ENCODE data around the gene RPEL1.

RPEL1 gene

DNA sequence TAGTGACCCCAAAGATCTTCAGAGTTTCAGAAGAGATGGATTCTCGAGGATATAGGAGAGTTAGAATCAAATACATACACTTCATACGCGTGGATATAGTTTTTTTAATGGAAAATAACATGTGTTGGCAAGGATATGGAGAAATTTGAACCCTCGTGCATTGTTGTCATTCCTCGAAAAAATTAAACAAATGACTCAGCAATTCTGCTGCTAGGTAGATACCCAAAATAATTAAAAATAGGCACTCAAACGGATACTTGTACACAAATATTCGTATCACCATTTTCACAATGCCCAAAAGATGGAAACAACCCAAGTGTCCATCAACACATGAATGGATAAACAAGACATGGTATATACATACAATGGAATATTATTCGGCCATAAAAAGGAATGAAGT, 47.0 kb upstream of the RPEL1 start:
- H3K27ac ChIP-seq (replicated peaks): peak overlapping the region; percentile 89
- no peak for DNase-seq (ENCODE audit: low read depth in 1 of 2, low spot score in 1 of 2)
- TF ChIP-seq GABPA (IDR thresholded peaks at IDR 0.05; ENCODE audit: low read depth) (no peak), POLR2AphosphoS5 (IDR thresholded peaks at IDR 0.05; ENCODE audit: low read depth) (no peak), SPI1 (IDR thresholded peaks at IDR 0.05; ENCODE audit: borderline replicate concordance, low read depth) (no peak)
- TF ChIP-seq, protein P1, sequence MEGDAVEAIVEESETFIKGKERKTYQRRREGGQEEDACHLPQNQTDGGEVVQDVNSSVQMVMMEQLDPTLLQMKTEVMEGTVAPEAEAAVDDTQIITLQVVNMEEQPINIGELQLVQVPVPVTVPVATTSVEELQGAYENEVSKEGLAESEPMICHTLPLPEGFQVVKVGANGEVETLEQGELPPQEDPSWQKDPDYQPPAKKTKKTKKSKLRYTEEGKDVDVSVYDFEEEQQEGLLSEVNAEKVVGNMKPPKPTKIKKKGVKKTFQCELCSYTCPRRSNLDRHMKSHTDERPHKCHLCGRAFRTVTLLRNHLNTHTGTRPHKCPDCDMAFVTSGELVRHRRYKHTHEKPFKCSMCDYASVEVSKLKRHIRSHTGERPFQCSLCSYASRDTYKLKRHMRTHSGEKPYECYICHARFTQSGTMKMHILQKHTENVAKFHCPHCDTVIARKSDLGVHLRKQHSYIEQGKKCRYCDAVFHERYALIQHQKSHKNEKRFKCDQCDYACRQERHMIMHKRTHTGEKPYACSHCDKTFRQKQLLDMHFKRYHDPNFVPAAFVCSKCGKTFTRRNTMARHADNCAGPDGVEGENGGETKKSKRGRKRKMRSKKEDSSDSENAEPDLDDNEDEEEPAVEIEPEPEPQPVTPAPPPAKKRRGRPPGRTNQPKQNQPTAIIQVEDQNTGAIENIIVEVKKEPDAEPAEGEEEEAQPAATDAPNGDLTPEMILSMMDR (IDR thresholded peaks at IDR 0.05; ENCODE audit: insufficient read depth, low read length): no peak
- TF ChIP-seq, protein P2, sequence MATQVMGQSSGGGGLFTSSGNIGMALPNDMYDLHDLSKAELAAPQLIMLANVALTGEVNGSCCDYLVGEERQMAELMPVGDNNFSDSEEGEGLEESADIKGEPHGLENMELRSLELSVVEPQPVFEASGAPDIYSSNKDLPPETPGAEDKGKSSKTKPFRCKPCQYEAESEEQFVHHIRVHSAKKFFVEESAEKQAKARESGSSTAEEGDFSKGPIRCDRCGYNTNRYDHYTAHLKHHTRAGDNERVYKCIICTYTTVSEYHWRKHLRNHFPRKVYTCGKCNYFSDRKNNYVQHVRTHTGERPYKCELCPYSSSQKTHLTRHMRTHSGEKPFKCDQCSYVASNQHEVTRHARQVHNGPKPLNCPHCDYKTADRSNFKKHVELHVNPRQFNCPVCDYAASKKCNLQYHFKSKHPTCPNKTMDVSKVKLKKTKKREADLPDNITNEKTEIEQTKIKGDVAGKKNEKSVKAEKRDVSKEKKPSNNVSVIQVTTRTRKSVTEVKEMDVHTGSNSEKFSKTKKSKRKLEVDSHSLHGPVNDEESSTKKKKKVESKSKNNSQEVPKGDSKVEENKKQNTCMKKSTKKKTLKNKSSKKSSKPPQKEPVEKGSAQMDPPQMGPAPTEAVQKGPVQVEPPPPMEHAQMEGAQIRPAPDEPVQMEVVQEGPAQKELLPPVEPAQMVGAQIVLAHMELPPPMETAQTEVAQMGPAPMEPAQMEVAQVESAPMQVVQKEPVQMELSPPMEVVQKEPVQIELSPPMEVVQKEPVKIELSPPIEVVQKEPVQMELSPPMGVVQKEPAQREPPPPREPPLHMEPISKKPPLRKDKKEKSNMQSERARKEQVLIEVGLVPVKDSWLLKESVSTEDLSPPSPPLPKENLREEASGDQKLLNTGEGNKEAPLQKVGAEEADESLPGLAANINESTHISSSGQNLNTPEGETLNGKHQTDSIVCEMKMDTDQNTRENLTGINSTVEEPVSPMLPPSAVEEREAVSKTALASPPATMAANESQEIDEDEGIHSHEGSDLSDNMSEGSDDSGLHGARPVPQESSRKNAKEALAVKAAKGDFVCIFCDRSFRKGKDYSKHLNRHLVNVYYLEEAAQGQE (IDR thresholded peaks at IDR 0.05; ENCODE audit: insufficient replicate concordance, low read depth): no peak
- no peaks in the 10 kb centered on the region for H3K27me3 ChIP-seq (ENCODE audit: insufficient read depth, poor library complexity, severe bottlenecking)
- H3K4me3 ChIP-seq (replicated peaks; ENCODE audit: insufficient read depth, low read length): no peak overlapping the region

DNA sequence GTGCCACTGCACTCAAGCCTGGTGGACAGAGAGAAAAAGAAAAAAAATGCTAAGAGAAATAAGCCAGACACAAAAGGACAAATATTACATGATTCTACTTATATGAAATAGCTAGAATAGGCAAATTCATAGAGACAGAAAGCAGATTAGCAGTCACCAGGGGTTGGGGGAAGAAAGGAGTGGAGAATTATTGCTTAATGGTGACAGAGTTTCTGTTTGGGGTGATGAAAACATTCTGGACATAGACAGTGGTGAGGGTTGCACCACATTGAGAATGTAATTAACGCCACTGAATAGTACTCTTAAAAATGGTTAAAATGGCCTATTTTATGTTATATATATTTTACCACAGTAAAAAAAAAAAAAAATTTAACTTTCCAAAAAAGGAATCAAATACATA, 46.2 kb upstream of the RPEL1 start:
- no peaks in the 10 kb centered on the region for H3K27me3 ChIP-seq (ENCODE audit: insufficient read depth, poor library complexity, severe bottlenecking)
- no peak overlapping the region for H3K4me3 ChIP-seq (replicated peaks; ENCODE audit: insufficient read depth, low read length)
- peak overlapping the region; percentile 89 for H3K27ac ChIP-seq (replicated peaks)
- TF ChIP-seq, protein P1 (IDR thresholded peaks at IDR 0.05; ENCODE audit: insufficient read depth, low read length): no peak
- DNase-seq (ENCODE audit: low read depth in 1 of 2, low spot score in 1 of 2): peak; percentile 80 to 87

DNA sequence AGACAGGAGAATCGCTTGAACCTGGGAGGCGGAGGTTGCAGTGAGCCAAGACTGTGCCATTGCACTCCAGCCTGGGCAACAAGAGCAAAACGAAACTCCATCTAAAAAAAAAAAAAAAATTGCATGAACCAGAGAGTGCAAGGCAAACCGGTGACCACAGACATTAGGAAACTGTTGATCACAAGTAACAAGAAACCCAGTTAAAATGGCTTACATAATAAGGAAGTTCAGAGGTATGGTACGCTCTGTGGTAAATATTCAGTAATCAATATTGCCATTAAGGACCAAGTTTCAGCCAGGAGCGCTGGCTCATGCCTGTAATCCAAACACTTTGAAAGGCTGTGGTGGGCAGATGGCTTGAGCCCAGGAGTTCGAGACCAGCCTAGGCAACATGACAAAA, 43.4 kb upstream of the RPEL1 start:
- peak; percentile 41; the same call in 1 of the 2 replicates for TF ChIP-seq POLR2AphosphoS5 (IDR thresholded peaks at IDR 0.05; ENCODE audit: low read depth)
- TF ChIP-seq, protein P1 (IDR thresholded peaks at IDR 0.05; ENCODE audit: insufficient read depth, low read length): no peak
- H3K27me3 ChIP-seq (ENCODE audit: insufficient read depth, poor library complexity, severe bottlenecking): no peaks in the 10 kb centered on the region
- peak; percentile 84 to 93 for DNase-seq (ENCODE audit: low read depth in 1 of 2, low spot score in 1 of 2)
- no peak overlapping the region for H3K4me3 ChIP-seq (replicated peaks; ENCODE audit: insufficient read depth, low read length)
- peak overlapping the region; percentile 89 for H3K27ac ChIP-seq (replicated peaks)

DNA sequence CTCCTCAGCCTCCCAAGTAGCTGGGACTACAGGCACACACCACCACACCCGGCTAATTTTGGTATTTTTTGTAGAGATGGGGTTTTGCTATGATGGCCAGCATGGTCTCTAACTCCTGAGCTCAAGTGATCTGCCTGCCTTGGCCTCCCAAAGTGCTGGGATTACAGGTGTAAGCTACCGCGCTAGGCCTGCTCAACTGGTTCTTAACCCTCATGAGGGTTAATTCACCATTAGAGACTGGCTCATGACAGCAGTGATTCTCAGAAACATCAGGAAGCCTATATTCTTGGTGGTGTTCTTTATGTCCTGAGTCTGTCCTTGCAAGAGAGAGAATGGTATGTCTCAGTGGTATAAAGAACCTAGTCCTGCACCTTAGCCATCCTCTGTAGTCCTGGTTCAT, 42.2 kb upstream of the RPEL1 start:
- no peak for DNase-seq (ENCODE audit: low read depth in 1 of 2, low spot score in 1 of 2)
- no peaks in the 10 kb centered on the region for H3K27me3 ChIP-seq (ENCODE audit: insufficient read depth, poor library complexity, severe bottlenecking)
- TF ChIP-seq, protein P2 (IDR thresholded peaks at IDR 0.05; ENCODE audit: insufficient replicate concordance, low read depth): no peak
- TF ChIP-seq, protein P1 (IDR thresholded peaks at IDR 0.05; ENCODE audit: insufficient read depth, low read length): no peak
- no peak for TF ChIP-seq POLR2AphosphoS5 (IDR thresholded peaks at IDR 0.05; ENCODE audit: low read depth)
- TF ChIP-seq SPI1 (IDR thresholded peaks at IDR 0.05; ENCODE audit: borderline replicate concordance, low read depth): no peak
- no peak for TF ChIP-seq GABPA (IDR thresholded peaks at IDR 0.05; ENCODE audit: low read depth)
- H3K4me3 ChIP-seq (replicated peaks; ENCODE audit: insufficient read depth, low read length): no peak overlapping the region
- H3K27ac ChIP-seq (replicated peaks): no peak overlapping the region; the same call in 1 of the 2 replicates

Measured in HL-60 (cell line).